Heart left ventricle (tissue), 13 donors: ENCODE data around the gene TNFRSF8.

Source experiments
- CTCF ChIP-seq, 12 donors: fragments of 200-600 bp; sonication (generic) in 4 of 12; IDR thresholded peaks; one replicate each; pipeline versions ENCODE4 v1.5.0 to v1.8.0; 2018 to 2022; ENCODE audit warnings: antibody characterized with exemption in 12 of 12, mild to moderate bottlenecking in 5 of 12
- POLR2A ChIP-seq, 2 donors: fragments of 450-650 bp; IDR thresholded peaks; one replicate each; pipeline ENCODE4 v1.6.1; 2017; ENCODE audit warnings: antibody characterized with exemption in 2 of 2, mild to moderate bottlenecking in 2 of 2, moderate library complexity in 2 of 2
- donor health status: ischemic (EF 13 %, LVEDD 7.1; RV severe dilation, severe dysfunction).
- donor health status: DM: no; HTN: yes; CAD: no.
- donor health status: DM: no; HTN: no; CAD: no.
- donor health status: ischemic (EF 25% LVEDD 6.9; RV normal size, moderate dysfunction).
- donor health status: ischemic (EF 25% LVEDD 5.7; RV mildly dilated, moderate dysfunction).
- donor health status: ischemic (EF 35%, LVEDD 5.7; RV mildly dilated, moderate dysfunction).
- donor health status: nonischemic (EF 11% LVEDD 7.7; RV severe dilation, severe dysfunction).
- donor health status: DM: yes; HTN: yes; CAD: no.
- donor health status: PGD.
- donor health status: ischemic (EF 29% LVEDD 5.4; RV normal size, mild dysfunction).
- donor health status: nonischemic (EF 23%, LVEDD 6.1; RV moderate dilation, normal function).

DNA sequence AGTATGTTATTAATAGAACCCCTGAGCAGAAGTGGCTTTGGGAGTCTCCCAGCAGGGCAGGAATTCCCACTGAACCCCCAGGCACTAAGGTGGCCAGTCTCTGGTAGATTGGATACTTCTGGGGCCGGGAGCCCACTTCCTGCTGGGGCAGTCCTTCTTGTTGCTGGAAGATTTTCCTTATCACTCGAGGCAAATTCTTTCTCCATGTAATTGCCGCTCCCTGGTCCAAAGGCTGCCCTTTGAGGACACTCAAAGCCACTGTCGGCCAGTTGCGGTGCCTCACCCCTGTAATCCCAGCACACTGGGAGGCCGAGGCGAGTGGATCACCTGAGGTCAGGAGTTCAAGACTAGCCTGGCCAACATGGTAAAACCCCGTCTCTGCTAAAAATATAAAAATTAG is 81.1 kb downstream of the TNFRSF8 start:
- TF ChIP-seq CTCF (IDR thresholded peaks at IDR 0.05) (no peak), POLR2A (IDR thresholded peaks at IDR 0.05) (no peak)
